K562 (cell line): ENCODE data around the gene HEMK1. TPM values are rescaled to one million over a fixed set of nuclear protein-coding genes. Genes with fewer than 3 reads are reported as not detected.
A peak's percentile ranks its signal among the peaks of the same experiment; 100 is the strongest.

ENCODE experiments used
- ATF7 ChIP-seq: fragments of 450-650 bp; IDR thresholded peaks from 2 replicates; pipeline ENCODE4 v1.7.1; 2014; ENCODE audit warnings: mild to moderate bottlenecking, moderate library complexity
- BDP1 ChIP-seq: IDR thresholded peaks from 3 replicates; pipeline ENCODE4 v1.6.1; 2011; ENCODE audit not compliant: insufficient read length, insufficient read depth
- CREM ChIP-seq: IDR thresholded peaks from 2 replicates; pipeline ENCODE4 v1.6.1; 2014; ENCODE audit warnings: antibody characterized with exemption, low read depth
- FOXK2 ChIP-seq, 2 experiments: fragments of 450-650 bp; IDR thresholded peaks in 1 of 2; conservative IDR thresholded peaks in 1 of 2; 2 replicates each; pipeline ENCODE4 v1.6.1; 2016; ENCODE audit warnings: low read depth in 2 of 2, mild to moderate bottlenecking in 1 of 2
- HMG20B ChIP-seq: fragments of 250-450 bp; sonication (Bioruptor Pico); IDR thresholded peaks from 2 replicates; pipeline ENCODE4 v1.5.0; 2021; ENCODE audit warnings: mild to moderate bottlenecking
- HMGN3 ChIP-seq: IDR thresholded peaks from 2 replicates; pipeline ENCODE4 v1.6.1; 2011; ENCODE audit warnings: borderline replicate concordance, low read depth, mild to moderate bottlenecking, mixed read lengths, low read length; ENCODE audit not compliant: insufficient read length; ENCODE audit errors: extremely low read depth
- NEUROD1 ChIP-seq: fragments of 150-350 bp; IDR thresholded peaks from 2 replicates; pipeline ENCODE4 v1.6.1; 2014; ENCODE audit warnings: borderline replicate concordance, low read length, low read depth; ENCODE audit not compliant: partially characterized antibody
- POLR2G ChIP-seq: fragments of 200-400 bp; formaldehyde crosslinking; IDR thresholded peaks from 2 replicates; pipeline ENCODE4 v1.6.1; 2017; ENCODE audit warnings: low read depth, mild to moderate bottlenecking, antibody characterized with exemption, low read length, moderate library complexity
- POLR2H ChIP-seq: IDR thresholded peaks from 2 replicates; pipeline ENCODE4 v1.6.1; 2016; ENCODE audit warnings: missing genetic modification characterization, low read depth, mild to moderate bottlenecking, control low read depth, missing compliant biosample characterization, moderate library complexity
- XRCC5 ChIP-seq: fragments of 200-400 bp; formaldehyde crosslinking; IDR thresholded peaks from 2 replicates; pipeline ENCODE4 v1.6.1; 2017; ENCODE audit warnings: low read depth, mild to moderate bottlenecking, low read length
- ZNF444 ChIP-seq: fragments of 250-450 bp; sonication (Bioruptor Pico); IDR thresholded peaks from 2 replicates; pipeline ENCODE4 v1.4.0; 2020; ENCODE audit warnings: mild to moderate bottlenecking, moderate library complexity
- ZNF589 ChIP-seq: fragments of 200-800 bp; sonication (Bioruptor generic); IDR thresholded peaks from 2 replicates; pipeline ENCODE4 v1.6.1; 2016; ENCODE audit warnings: low read depth, missing genetic modification characterization, missing compliant biosample characterization
- ZNF695 ChIP-seq: fragments of 450-650 bp; formaldehyde crosslinking; IDR thresholded peaks from 2 replicates; pipeline ENCODE4 v1.4.0; 2020; ENCODE audit warnings: mild to moderate bottlenecking, moderate library complexity
- polyA plus RNA-seq, 8 experiments: library from polyadenylated mRNA; depleted of rRNA in 4 of 8; stranded (reverse) in 5 of 8; unstranded in 3 of 8; fragments of >200 nt; fragmentation: Nextera tagmentation in 2 of 8; fragmentation: Illumina TruSeq in 1 of 8; extraction: Ambion mirVana in 2 of 8; extraction: Trizol in 1 of 8; gene quantifications; 2 replicates each; pipeline versions ENCODE4 v1.2.1 to v1.2.3, GENCODE V29; 2011 to 2014; ENCODE audit warnings: inconsistent platforms in 1 of 8, missing spikeins in 1 of 8
- total RNA-seq, 7 experiments: library from RNA; depleted of rRNA in 6 of 7; stranded (reverse); fragments of >200 nt in 6 of 7; fragmentation: Illumina TruSeq in 2 of 7; extraction: Trizol in 2 of 7; gene quantifications; 2 replicates each; pipeline versions ENCODE4 v1.2.1 to v1.2.3, GENCODE V29; 2011 to 2021; ENCODE audit warnings: low replicate concordance in 1 of 7
- TF ChIP-seq, protein P1 (sequence below): fragments of 450-650 bp; IDR thresholded peaks from 2 replicates; pipeline ENCODE4 v1.6.1; 2016
- TF ChIP-seq, protein P2 (sequence below): fragments of 450-650 bp; IDR thresholded peaks from 2 replicates; pipeline ENCODE4 v1.6.1; 2016; ENCODE audit warnings: missing biosample characterization, missing genetic modification characterization
- TF ChIP-seq, protein P3 (sequence below): fragments of 450-650 bp; IDR thresholded peaks from 2 replicates; pipeline ENCODE4 v1.6.1; 2017; ENCODE audit warnings: antibody characterized with exemption, mild to moderate bottlenecking
- TF ChIP-seq, protein P4 (sequence below), 2 experiments: IDR thresholded peaks; 2 replicates each; pipeline ENCODE4 v1.6.1; 2012; ENCODE audit warnings: improper control_type of control experiment in 2 of 2, low read depth in 2 of 2, low read length in 2 of 2, borderline replicate concordance in 1 of 2
- TF ChIP-seq, protein P5 (sequence below): fragments of 250-450 bp; sonication (Bioruptor Pico); IDR thresholded peaks from 2 replicates; pipeline ENCODE4 v1.9.0; 2021; ENCODE audit warnings: mild to moderate bottlenecking

The HEMK1 gene
- total and polyA plus RNA-seq, 9 of the 15 experiments (the other 6 are each of a cell fraction or from before 2014, with no cell fraction given) = 2.0 to 16.8 (median 11.4) TPM

DNA sequence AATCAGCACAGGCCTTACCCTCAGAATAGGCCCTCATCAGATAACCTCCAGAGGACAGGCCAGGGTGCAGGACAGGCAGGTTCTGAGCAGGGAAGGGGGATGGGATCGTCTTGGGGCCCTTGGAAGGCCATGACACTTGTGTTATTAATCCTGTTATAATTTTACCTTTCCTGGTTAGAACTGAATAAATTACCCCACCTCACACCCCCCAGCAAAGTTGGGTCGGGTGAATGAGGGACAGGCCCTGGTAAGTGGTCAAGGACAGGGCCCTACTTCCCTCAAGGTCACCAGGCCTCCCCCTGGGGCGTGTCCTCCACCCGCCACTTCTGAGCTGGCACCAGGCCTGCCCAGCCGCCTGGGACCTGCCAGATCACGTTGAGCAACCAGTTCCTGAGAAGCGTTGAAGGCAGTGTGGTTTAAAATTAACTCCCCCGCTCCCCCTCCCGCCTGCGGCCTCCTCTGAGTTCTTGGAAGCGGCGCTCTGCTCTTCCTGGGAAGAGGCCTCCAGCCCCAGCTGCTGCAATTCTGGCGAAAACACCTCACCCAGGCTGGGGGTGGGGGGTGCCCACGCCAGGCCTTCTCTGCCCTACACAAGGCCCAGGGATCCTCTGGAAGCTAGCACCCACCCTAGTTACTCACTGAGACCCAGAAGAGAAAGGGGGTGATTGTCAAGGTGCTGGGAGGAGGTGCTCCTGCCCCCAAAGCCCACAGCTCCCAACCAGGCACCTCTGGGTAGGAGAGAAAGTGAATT, 31.7 kb downstream of the HEMK1 start (continued):
- TF ChIP-seq FOXK2 (conservative IDR thresholded peaks at IDR 0.05 in 1 of 2, IDR thresholded peaks at IDR 0.05 in 1 of 2; ENCODE audit: low read depth in 2 of 2) (peak; percentile 21 to 33; a peak in 1 of 4 replicates), BDP1 (no peak), XRCC5 (no peak), ZNF589 (peak; percentile 55; the same call in 1 of the 2 replicates), ZNF695 (peak; percentile 73; the same call in 1 of the 2 replicates), NEUROD1 (peak; percentile 32), CREM (peak; percentile 45; the same call in 1 of the 2 replicates), HMG20B (CRISPR knock-in tag) (no peak), HMGN3 (peak; percentile 93), POLR2H (tag) (0 out of 2 replicates have a peak, but pooled peaks have one; percentile 33), ATF7 (peak; percentile 48; the same call in 1 of the 2 replicates), ZNF444 (CRISPR knock-in tag) (no peak), POLR2G (peak; percentile 73)
- TF ChIP-seq, protein P1, sequence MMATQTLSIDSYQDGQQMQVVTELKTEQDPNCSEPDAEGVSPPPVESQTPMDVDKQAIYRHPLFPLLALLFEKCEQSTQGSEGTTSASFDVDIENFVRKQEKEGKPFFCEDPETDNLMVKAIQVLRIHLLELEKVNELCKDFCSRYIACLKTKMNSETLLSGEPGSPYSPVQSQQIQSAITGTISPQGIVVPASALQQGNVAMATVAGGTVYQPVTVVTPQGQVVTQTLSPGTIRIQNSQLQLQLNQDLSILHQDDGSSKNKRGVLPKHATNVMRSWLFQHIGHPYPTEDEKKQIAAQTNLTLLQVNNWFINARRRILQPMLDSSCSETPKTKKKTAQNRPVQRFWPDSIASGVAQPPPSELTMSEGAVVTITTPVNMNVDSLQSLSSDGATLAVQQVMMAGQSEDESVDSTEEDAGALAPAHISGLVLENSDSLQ = 0 out of 2 replicates have a peak, but pooled peaks have one; percentile 31
- TF ChIP-seq, protein P2, sequence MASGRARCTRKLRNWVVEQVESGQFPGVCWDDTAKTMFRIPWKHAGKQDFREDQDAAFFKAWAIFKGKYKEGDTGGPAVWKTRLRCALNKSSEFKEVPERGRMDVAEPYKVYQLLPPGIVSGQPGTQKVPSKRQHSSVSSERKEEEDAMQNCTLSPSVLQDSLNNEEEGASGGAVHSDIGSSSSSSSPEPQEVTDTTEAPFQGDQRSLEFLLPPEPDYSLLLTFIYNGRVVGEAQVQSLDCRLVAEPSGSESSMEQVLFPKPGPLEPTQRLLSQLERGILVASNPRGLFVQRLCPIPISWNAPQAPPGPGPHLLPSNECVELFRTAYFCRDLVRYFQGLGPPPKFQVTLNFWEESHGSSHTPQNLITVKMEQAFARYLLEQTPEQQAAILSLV = no peak
- TF ChIP-seq, protein P3, sequence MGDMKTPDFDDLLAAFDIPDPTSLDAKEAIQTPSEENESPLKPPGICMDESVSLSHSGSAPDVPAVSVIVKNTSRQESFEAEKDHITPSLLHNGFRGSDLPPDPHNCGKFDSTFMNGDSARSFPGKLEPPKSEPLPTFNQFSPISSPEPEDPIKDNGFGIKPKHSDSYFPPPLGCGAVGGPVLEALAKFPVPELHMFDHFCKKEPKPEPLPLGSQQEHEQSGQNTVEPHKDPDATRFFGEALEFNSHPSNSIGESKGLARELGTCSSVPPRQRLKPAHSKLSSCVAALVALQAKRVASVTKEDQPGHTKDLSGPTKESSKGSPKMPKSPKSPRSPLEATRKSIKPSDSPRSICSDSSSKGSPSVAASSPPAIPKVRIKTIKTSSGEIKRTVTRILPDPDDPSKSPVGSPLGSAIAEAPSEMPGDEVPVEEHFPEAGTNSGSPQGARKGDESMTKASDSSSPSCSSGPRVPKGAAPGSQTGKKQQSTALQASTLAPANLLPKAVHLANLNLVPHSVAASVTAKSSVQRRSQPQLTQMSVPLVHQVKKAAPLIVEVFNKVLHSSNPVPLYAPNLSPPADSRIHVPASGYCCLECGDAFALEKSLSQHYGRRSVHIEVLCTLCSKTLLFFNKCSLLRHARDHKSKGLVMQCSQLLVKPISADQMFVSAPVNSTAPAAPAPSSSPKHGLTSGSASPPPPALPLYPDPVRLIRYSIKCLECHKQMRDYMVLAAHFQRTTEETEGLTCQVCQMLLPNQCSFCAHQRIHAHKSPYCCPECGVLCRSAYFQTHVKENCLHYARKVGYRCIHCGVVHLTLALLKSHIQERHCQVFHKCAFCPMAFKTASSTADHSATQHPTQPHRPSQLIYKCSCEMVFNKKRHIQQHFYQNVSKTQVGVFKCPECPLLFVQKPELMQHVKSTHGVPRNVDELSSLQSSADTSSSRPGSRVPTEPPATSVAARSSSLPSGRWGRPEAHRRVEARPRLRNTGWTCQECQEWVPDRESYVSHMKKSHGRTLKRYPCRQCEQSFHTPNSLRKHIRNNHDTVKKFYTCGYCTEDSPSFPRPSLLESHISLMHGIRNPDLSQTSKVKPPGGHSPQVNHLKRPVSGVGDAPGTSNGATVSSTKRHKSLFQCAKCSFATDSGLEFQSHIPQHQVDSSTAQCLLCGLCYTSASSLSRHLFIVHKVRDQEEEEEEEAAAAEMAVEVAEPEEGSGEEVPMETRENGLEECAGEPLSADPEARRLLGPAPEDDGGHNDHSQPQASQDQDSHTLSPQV = peak; percentile 95
- TF ChIP-seq, protein P4, sequence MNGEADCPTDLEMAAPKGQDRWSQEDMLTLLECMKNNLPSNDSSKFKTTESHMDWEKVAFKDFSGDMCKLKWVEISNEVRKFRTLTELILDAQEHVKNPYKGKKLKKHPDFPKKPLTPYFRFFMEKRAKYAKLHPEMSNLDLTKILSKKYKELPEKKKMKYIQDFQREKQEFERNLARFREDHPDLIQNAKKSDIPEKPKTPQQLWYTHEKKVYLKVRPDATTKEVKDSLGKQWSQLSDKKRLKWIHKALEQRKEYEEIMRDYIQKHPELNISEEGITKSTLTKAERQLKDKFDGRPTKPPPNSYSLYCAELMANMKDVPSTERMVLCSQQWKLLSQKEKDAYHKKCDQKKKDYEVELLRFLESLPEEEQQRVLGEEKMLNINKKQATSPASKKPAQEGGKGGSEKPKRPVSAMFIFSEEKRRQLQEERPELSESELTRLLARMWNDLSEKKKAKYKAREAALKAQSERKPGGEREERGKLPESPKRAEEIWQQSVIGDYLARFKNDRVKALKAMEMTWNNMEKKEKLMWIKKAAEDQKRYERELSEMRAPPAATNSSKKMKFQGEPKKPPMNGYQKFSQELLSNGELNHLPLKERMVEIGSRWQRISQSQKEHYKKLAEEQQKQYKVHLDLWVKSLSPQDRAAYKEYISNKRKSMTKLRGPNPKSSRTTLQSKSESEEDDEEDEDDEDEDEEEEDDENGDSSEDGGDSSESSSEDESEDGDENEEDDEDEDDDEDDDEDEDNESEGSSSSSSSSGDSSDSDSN (IDR thresholded peaks at IDR 0.05; ENCODE audit: borderline replicate concordance in 1 of 2, low read depth in 2 of 2, low read length in 2 of 2) = peak in 1 of 2 experiments; percentile 61; a peak in 2 of 4 replicates
- TF ChIP-seq, protein P5, sequence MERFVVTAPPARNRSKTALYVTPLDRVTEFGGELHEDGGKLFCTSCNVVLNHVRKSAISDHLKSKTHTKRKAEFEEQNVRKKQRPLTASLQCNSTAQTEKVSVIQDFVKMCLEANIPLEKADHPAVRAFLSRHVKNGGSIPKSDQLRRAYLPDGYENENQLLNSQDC = no peak
